GM12892 (cell line): ENCODE data around the gene SIGLEC14.

Experiments
- POLR2A ChIP-seq: IDR thresholded peaks from 2 replicates; pipeline ENCODE4 v1.6.1; 2011; ENCODE audit warnings: low read depth, low read length, control low read depth
- TAF1 ChIP-seq: IDR thresholded peaks from 2 replicates; pipeline ENCODE4 v1.6.1; 2011; ENCODE audit warnings: low read depth, mild to moderate bottlenecking, control low read depth, low read length, borderline replicate concordance

DNA sequence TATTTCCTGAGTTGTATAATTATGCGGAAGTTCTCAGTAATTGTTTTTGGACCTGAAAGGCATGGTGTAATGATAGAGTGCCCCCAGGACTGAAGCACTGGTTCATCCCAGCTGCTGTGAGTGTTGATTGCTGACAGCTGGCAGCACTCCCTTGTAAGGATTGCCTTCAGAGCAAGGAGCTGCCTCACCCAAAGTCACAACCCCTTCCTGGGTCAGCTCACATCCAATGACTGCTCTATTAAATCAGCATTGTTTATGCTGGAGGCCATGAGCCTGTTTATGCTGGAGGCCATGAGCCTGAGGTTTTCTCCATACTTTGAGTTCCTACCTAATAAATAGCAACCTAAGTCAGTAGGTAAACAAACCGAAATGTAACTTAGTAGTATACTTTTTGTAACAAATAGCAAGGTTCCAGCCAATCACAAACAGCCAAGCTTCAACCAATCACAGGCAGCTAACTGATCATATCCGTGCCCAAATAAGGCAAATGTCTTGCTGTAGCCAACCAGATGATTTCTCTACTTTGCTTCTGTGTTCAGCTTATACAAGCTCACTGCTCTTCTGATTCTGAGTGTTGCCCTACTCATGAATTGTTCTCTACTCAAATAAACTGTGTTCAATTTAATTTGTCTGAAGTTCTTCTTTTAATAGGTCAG is 34.8 kb upstream of the SIGLEC14 start:
- TF ChIP-seq POLR2A (no peak), TAF1 (no peak)
